ENCODE data around the gene APOL6. TPM values are rescaled to one million over a fixed set of nuclear protein-coding genes. Genes with fewer than 3 reads are reported as not detected.
"Not testable (repeated sequence)": the region's sequence is repeated elsewhere in the genome, so short reads cannot be mapped to it uniquely, and the experiment has no call there.

Gene APOL6
- total RNA-seq, 1 donor from 2014 or later: 4.8 TPM

DNA sequence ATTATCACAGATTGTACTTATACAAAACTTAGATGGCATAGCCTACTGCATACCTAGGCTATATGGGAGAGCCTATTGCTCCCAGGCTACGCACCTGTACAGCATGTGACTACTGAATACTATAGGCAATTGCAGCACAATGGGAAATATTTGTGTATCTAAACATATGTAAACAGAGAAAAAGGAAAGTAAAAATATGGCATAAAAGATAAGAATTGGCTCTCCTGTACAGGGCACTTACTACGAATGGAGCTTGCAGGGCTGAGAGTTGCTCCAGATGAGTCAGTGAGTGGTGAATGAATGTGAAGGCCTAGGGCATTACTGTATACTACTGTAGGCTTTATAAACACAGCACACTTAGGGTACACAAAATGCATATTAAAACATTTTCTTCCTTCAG, 13.2 kb downstream of the APOL6 start:
- Histone ChIP-seq H3K36me3 (peaks cover 52% of the 10 kb centered on the region), H3K9me3 (replicated peaks) (peaks cover 17% of the 10 kb centered on the region), H3K4me1 (peaks cover 36% of the 10 kb centered on the region), H3K4me3 (no peak overlapping the region), H3K27ac (replicated peaks) (no peak overlapping the region), H3K27me3 (ENCODE audit: low read depth) (no peaks in the 10 kb centered on the region)
- no peak for DNase-seq
- TF ChIP-seq, protein P1, sequence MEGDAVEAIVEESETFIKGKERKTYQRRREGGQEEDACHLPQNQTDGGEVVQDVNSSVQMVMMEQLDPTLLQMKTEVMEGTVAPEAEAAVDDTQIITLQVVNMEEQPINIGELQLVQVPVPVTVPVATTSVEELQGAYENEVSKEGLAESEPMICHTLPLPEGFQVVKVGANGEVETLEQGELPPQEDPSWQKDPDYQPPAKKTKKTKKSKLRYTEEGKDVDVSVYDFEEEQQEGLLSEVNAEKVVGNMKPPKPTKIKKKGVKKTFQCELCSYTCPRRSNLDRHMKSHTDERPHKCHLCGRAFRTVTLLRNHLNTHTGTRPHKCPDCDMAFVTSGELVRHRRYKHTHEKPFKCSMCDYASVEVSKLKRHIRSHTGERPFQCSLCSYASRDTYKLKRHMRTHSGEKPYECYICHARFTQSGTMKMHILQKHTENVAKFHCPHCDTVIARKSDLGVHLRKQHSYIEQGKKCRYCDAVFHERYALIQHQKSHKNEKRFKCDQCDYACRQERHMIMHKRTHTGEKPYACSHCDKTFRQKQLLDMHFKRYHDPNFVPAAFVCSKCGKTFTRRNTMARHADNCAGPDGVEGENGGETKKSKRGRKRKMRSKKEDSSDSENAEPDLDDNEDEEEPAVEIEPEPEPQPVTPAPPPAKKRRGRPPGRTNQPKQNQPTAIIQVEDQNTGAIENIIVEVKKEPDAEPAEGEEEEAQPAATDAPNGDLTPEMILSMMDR (IDR thresholded peaks at IDR 0.05; ENCODE audit: borderline replicate concordance): no peak
- intact Hi-C loops (cut with micrococcal nuclease): no loop called here

DNA sequence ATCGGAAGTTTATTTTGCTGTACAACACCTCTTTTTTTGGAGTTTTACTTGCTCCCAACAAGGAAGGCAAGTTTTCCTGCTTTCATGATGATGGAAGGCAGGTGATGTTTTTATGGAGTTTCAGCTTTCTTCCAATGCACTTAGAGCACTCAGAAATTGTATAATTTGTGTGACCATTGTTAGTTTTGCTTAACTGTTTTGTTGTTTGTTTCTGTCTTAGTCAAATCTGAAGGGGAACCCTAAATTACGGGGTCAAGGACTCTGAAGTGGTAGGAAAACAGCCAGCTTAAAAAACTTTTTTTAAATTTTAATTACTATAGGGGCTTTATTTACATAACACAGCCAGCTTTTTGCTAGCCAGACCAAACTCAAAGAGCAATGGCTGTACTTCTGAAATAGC, 14.7 kb downstream of the APOL6 start:
- peaks cover 28% of the 10 kb centered on the region for H3K9me3 ChIP-seq (replicated peaks)
- intact Hi-C loops (cut with micrococcal nuclease): no loop called here
- peaks cover 36% of the 10 kb centered on the region for H3K4me1 ChIP-seq
- no peaks in the 10 kb centered on the region for H3K27me3 ChIP-seq (ENCODE audit: low read depth)
- TF ChIP-seq, protein P1 (IDR thresholded peaks at IDR 0.05; ENCODE audit: borderline replicate concordance): no peak
- peak overlapping the region; percentile 42 for H3K4me3 ChIP-seq
- peaks cover 51% of the 10 kb centered on the region for H3K36me3 ChIP-seq
- H3K27ac ChIP-seq (replicated peaks): peak overlapping the region; percentile 45
- DNase-seq: no peak

DNA sequence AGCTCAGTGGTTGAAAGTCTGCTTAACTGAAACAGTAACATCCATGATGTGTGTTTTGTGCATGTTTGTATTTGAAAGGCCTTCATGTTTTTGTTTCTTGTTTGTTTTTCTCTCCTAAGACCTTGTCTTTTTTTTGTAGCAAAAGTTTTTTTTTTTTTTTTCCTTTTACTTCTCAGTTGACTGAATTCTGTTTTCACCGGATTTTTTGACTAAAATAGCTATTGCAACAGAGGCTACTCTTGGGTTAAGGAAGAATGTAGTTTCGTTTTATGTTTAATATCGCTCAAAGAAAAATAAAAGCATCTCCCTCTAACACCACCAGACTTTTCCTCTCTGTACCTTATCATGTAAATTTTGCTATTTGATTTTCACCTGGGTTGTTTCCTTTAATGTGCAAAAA, 15.1 kb downstream of the APOL6 start:
- Histone ChIP-seq H3K9me3 (replicated peaks) (peaks cover 28% of the 10 kb centered on the region), H3K27me3 (ENCODE audit: low read depth) (no peaks in the 10 kb centered on the region), H3K36me3 (peaks cover 47% of the 10 kb centered on the region), H3K4me3 (peak overlapping the region; percentile 42), H3K27ac (replicated peaks) (peak overlapping the region; percentile 45), H3K4me1 (peaks cover 36% of the 10 kb centered on the region)
- intact Hi-C loops (cut with micrococcal nuclease): no loop called here
- TF ChIP-seq, protein P1 (IDR thresholded peaks at IDR 0.05; ENCODE audit: borderline replicate concordance): no peak
- no peak for DNase-seq

DNA sequence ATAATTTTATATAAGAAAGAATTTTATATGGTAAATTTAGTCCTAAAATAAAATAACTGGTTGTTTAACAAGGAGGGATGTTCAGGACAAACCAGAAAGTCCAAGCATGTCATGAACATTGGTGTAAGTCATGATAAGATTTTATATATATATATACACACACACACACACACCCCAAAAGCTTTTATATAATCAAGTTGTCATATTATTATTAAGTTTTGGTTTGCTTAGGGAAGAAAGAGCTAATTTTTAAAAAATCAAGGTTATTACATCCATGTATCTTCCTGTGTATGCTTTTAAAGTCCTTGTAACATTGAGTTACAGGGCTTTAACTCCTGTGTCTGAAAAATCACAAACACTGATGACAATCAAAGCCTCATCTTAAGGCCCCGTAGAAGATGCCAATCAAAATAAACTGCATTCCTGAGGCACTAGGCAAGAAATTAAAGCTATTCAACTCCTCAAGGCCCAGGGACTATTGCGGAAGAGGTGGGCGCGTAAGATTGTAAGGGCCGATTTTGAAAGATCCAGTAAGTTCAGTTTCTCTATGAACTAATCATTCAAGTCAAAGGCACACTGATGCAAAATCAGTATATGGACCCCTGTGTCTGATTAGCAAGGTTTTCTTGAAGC, 16.8 kb downstream of the APOL6 start:
- no peaks in the 10 kb centered on the region for H3K27me3 ChIP-seq (ENCODE audit: low read depth)
- intact Hi-C loops (cut with micrococcal nuclease): no loop called here
- H3K4me1 ChIP-seq: peaks cover 36% of the 10 kb centered on the region
- TF ChIP-seq, protein P1 (IDR thresholded peaks at IDR 0.05; ENCODE audit: borderline replicate concordance): no peak
- H3K36me3 ChIP-seq: peaks cover 31% of the 10 kb centered on the region
- peaks cover 28% of the 10 kb centered on the region for H3K9me3 ChIP-seq (replicated peaks)
- H3K4me3 ChIP-seq: no peak overlapping the region
- DNase-seq: no peak
- H3K27ac ChIP-seq (replicated peaks): no peak overlapping the region

DNA sequence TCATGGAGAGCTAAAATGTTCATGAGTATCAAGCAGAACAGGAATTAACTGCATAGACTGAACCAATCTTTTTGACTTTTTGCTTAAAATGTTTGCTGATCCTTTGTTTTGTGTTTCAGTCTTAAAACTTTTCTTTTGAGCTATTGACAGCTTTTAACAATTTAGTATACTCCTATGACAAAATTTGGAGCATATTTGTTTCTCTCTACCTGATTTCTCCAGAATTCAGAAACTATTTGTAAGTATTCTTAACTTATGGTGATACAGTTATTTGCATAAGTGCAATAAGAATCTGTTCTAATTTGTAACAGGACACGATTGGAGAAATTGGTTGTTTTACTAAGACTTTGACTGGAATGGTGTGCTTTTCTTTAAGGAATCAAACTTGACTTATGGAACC, 18.5 kb downstream of the APOL6 start:
- H3K27ac ChIP-seq (replicated peaks); DNase-seq; H3K27me3 ChIP-seq (ENCODE audit: low read depth); intact Hi-C loops (cut with micrococcal nuclease); H3K4me3 ChIP-seq: not testable (repeated sequence)
- peaks cover 28% of the 10 kb centered on the region for H3K9me3 ChIP-seq (replicated peaks)
- H3K4me1 ChIP-seq: peaks cover 23% of the 10 kb centered on the region
- H3K36me3 ChIP-seq: peaks cover 24% of the 10 kb centered on the region

DNA sequence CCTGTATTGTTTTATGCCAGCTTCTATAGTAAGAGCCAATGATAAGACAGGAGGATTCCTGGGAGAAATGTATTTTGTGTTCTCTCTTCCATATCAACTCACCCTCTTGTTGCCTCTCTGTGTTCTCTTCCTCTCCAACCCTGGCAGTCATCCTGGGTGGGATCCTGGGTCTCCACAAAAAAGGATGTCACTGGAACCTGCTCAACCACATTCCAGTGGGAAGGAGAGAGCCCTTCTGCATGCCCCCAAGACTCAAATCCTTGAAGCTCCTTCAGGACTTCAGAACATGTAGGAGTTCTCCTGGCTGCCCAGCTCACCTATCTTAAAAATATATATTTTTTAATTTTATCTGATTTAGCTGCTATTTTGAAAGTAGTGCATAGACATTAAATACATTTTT, 26.1 kb downstream of the APOL6 start:
- H3K4me1 ChIP-seq: no peaks in the 10 kb centered on the region
- no peaks in the 10 kb centered on the region for H3K36me3 ChIP-seq
- no peak overlapping the region for H3K27ac ChIP-seq (replicated peaks)
- H3K4me3 ChIP-seq: no peak overlapping the region
- H3K9me3 ChIP-seq (replicated peaks): peaks cover 15% of the 10 kb centered on the region
- H3K27me3 ChIP-seq (ENCODE audit: low read depth): no peaks in the 10 kb centered on the region
- TF ChIP-seq, protein P1 (IDR thresholded peaks at IDR 0.05; ENCODE audit: borderline replicate concordance): no peak
- no peak for DNase-seq
- intact Hi-C loops (cut with micrococcal nuclease): loop anchor here (10.0 kb wide), 1 partner anchor 60 kb away; no protein-coding TSS in a partner anchor

DNA sequence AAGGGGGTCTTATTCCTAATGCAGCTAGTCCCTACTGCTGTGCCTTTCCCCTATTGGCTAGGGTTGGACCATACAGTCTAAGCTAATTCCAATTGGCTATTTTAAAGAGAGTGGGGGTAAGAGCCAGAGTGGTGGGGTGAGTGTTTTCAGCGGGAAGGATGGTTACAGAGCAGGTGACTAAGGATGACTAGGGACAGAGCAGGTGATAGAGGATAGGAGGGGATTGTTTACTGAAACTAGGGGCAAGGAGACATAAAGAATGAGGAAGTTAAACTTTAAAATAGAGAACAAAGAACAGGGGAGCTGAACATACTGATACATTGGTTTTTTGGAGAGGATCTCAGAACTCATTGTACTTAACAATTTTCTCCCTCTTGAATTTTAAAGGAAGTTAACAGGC, 27.8 kb downstream of the APOL6 start:
- not testable (repeated sequence) for H3K27me3 ChIP-seq (ENCODE audit: low read depth)
- H3K9me3 ChIP-seq (replicated peaks): peaks cover 15% of the 10 kb centered on the region

More for the DNA sequence above, 27.8 kb downstream of the APOL6 start:
- DNase-seq; H3K4me3 ChIP-seq; H3K36me3 ChIP-seq; H3K4me1 ChIP-seq; H3K27ac ChIP-seq (replicated peaks): not testable (repeated sequence)
- intact Hi-C loops (cut with micrococcal nuclease): loop anchor here (10.0 kb wide), 1 partner anchor 59 kb away; no protein-coding TSS in a partner anchor

Measured in left ventricle myocardium inferior (tissue), 1 donor.